Vagina (tissue), 2 donors: Measurements from ENCODE around the gene CNMD. TPM values are rescaled to one million over a fixed set of nuclear protein-coding genes. Genes with fewer than 3 reads are reported as not detected.
"Not testable (repeated sequence)": the region's sequence is repeated elsewhere in the genome, so short reads cannot be mapped to it uniquely, and the experiment has no call there.

ENCODE experiments used
- DNase-seq, 2 donors: peaks; one replicate each; pipeline ENCODE4 v3.0.0-alpha.2; 2017; ENCODE audit errors: extremely low spot score in 2 of 2
- H3K27ac ChIP-seq: fragments of 200-600 bp; sonication (generic); one replicate; pipeline ENCODE4 v1.5.1; 2019
- H3K27me3 ChIP-seq: fragments of 200-600 bp; sonication (generic); one replicate; pipeline ENCODE4 v1.5.1; 2019
- H3K36me3 ChIP-seq, 2 donors: fragments of 200-600 bp; sonication (generic); one replicate each; pipeline ENCODE4 v1.5.1; 2017 to 2019
- H3K4me1 ChIP-seq: fragments of 200-600 bp; sonication (generic); one replicate; pipeline ENCODE4 v1.5.1; 2019
- H3K4me3 ChIP-seq, 2 donors: fragments of 200-600 bp; sonication (generic); 1 replicate in 1 of 2; 2 replicates in 1 of 2; pipeline ENCODE4 v1.5.1; 2016 to 2019
- H3K9me3 ChIP-seq: fragments of 200-600 bp; sonication (generic); one replicate; pipeline ENCODE4 v1.5.1; 2019
- POLR2A ChIP-seq, 2 donors: fragments of 450-650 bp; IDR thresholded peaks; one replicate each; pipeline ENCODE4 v1.6.1; 2017; ENCODE audit warnings: antibody characterized with exemption in 2 of 2, mild to moderate bottlenecking in 2 of 2, moderate library complexity in 2 of 2
- POLR2AphosphoS5 ChIP-seq, 2 donors: sonication (generic); formaldehyde crosslinking; IDR thresholded peaks; one replicate each; pipeline ENCODE4 v1.9.0; 2017; ENCODE audit warnings: antibody characterized with exemption in 2 of 2, mild to moderate bottlenecking in 2 of 2, low read depth in 1 of 2; ENCODE audit not compliant: insufficient read depth in 1 of 2
- intact Hi-C: fragments of 100-400 bp; cut with DNase I; formaldehyde crosslinking; loops from one replicate; pipeline ENCODE4 v1.15.1; 2023
- total RNA-seq: library from RNA; depleted of rRNA; stranded (reverse); fragments of >200 nt; gene quantifications from one replicate; pipeline ENCODE4 v1.2.3, GENCODE V29; 2016
- TF ChIP-seq, protein P1 (sequence below), 3 experiments: fragments of 450-650 bp in 2 of 3; fragments of 200-600 bp in 1 of 3; sonication (generic) in 1 of 3; IDR thresholded peaks; one replicate each; pipeline ENCODE4 v1.5.1; 2017 to 2019; ENCODE audit warnings: antibody characterized with exemption in 3 of 3, mild to moderate bottlenecking in 2 of 3, moderate library complexity in 2 of 3

CNMD gene
- total RNA-seq, 1 donor from 2014 or later, result not detected

DNA sequence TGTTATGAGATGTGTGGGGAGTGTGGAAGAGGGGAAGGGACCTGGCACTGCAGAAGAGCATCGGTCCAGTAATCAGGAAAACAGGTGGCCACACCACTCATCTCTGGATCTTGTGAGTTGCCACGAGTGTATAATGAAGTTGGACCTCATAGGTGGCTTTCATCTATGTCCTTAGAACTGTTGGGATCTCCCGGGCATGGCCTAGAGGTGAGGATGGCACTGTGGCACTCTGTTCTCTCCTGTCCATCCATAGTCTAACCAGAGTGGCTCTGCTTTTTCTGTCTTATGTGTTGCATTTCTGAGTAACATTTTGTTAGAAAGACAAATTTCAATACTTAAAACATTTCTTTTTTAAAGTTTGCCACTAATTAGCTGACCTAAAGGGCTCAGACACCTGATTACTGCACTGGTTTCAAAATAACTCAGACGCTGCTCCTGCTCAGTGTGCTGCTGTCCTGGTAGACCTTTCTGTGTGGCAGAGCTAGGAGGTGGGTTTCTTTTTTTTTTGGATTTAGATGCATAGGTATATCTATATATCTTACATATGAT is 5.5 kb downstream of the CNMD start:
- no peaks in the 10 kb centered on the region for H3K9me3 ChIP-seq
- H3K36me3 ChIP-seq, result peaks cover 0 to 3% of the 10 kb centered on the region in 2 donors
- DNase-seq, result no peak
- H3K27ac ChIP-seq, result no peak overlapping the region
- peaks cover 7% of the 10 kb centered on the region for H3K4me1 ChIP-seq
- TF ChIP-seq, protein P1, sequence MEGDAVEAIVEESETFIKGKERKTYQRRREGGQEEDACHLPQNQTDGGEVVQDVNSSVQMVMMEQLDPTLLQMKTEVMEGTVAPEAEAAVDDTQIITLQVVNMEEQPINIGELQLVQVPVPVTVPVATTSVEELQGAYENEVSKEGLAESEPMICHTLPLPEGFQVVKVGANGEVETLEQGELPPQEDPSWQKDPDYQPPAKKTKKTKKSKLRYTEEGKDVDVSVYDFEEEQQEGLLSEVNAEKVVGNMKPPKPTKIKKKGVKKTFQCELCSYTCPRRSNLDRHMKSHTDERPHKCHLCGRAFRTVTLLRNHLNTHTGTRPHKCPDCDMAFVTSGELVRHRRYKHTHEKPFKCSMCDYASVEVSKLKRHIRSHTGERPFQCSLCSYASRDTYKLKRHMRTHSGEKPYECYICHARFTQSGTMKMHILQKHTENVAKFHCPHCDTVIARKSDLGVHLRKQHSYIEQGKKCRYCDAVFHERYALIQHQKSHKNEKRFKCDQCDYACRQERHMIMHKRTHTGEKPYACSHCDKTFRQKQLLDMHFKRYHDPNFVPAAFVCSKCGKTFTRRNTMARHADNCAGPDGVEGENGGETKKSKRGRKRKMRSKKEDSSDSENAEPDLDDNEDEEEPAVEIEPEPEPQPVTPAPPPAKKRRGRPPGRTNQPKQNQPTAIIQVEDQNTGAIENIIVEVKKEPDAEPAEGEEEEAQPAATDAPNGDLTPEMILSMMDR (IDR thresholded peaks at IDR 0.05), result no peak
- TF ChIP-seq POLR2A (IDR thresholded peaks at IDR 0.05), result no peak
- no peak for TF ChIP-seq POLR2AphosphoS5 (IDR thresholded peaks at IDR 0.05; ENCODE audit: insufficient read depth in 1 of 2, low read depth in 1 of 2)
- intact Hi-C loops, result no loop called here
- H3K4me3 ChIP-seq, result no peak overlapping the region
- no peaks in the 10 kb centered on the region for H3K27me3 ChIP-seq

DNA sequence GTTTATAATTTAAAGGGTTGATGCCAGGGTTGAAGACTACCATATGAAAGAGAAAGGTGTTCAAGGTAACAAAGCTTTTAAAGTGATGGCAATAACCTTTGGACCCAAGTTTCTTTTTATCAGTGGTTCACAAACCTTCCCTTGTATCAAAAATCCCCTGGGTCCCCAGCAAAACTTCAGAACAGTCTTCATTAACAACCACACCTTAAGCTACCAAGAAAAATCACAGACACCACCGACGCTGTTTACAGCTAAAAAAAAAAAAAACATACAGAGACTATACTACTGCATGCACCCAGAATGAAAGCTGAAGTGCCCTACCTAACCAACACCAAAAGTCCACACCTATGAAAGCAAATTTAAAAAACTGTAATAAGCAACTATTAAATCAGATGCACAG is 13.4 kb downstream of the CNMD start:
- no peak for DNase-seq
- no peaks in the 10 kb centered on the region for H3K36me3 ChIP-seq
- no peak overlapping the region for H3K27ac ChIP-seq
- H3K4me1 ChIP-seq, result no peaks in the 10 kb centered on the region
- no peaks in the 10 kb centered on the region for H3K9me3 ChIP-seq
- H3K27me3 ChIP-seq, result no peaks in the 10 kb centered on the region
- no peak overlapping the region for H3K4me3 ChIP-seq
- intact Hi-C loops, result no loop called here
- no peak for TF ChIP-seq POLR2A (IDR thresholded peaks at IDR 0.05)
- TF ChIP-seq, protein P1 (IDR thresholded peaks at IDR 0.05), result no peak
- TF ChIP-seq POLR2AphosphoS5 (IDR thresholded peaks at IDR 0.05; ENCODE audit: insufficient read depth in 1 of 2, low read depth in 1 of 2), result no peak

DNA sequence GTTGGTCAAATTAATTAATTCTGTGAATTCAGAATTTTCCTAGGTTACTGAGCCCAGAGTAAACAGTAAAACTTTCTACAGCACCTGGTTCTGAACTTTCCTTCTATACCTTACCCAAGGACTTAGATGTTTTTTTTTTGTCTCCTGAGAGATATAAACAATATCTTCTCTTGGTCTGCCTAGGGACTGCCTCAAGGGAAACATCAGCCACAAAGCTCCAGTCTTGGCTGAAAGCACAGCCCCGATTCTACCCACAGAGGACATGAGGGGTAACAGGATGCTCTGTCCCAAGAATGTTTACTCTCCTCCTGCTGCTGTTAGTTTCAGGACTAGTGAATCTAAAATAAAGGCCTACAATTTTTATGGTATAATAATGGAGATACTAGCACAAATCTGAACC is 14.3 kb downstream of the CNMD start:
- H3K4me1 ChIP-seq, result no peaks in the 10 kb centered on the region
- H3K36me3 ChIP-seq, result no peaks in the 10 kb centered on the region
- intact Hi-C loops, result no loop called here
- H3K4me3 ChIP-seq, result no peak overlapping the region
- H3K27me3 ChIP-seq, result no peaks in the 10 kb centered on the region
- DNase-seq, result no peak
- H3K27ac ChIP-seq, result no peak overlapping the region
- TF ChIP-seq, protein P1 (IDR thresholded peaks at IDR 0.05), result no peak
- TF ChIP-seq POLR2AphosphoS5 (IDR thresholded peaks at IDR 0.05; ENCODE audit: insufficient read depth in 1 of 2, low read depth in 1 of 2) (no peak), POLR2A (IDR thresholded peaks at IDR 0.05) (no peak)
- H3K9me3 ChIP-seq, result no peaks in the 10 kb centered on the region

DNA sequence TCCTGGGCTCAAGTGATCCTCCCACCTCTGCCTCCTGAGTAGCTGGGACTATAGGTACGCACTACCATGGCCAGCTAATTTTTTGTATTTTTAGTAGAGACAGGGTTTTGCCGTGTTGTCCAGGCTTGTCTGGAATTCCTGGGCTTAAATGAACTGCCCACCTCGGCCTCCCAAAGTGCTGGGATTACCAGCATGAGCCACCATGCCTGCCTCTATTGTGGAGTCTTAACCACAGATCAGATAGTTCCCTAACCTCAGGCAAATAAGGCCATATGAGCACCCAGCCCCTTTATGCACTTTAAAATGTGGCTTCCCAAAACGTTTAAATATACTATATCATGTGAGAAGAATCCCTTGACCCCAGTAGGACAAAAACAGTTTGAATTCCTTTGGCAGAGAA is 16.4 kb downstream of the CNMD start:
- intact Hi-C loops, result no loop called here

DNA sequence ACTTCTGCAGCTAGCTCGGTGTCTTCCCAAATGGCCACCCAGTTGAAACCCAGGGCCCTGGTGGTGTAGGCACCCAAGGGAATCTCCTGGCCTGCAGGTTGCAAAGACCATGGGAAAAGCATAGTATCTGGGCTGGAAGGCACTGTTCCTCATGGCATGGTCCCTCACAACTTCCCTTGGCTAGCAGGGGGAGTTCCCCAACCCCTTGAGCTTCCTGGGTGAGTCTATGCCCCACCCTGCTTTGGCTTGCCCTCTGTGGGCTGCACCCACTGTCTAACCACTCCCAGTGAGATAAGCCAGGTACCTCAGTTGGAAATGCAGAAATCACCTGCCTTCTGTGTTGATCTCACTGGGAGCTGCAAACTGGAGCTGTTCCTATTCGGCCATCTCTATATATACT is 18.3 kb downstream of the CNMD start:
- H3K4me3 ChIP-seq, H3K4me1 ChIP-seq, H3K27ac ChIP-seq, H3K27me3 ChIP-seq, H3K9me3 ChIP-seq, H3K36me3 ChIP-seq, DNase-seq, intact Hi-C loops: not testable (repeated sequence)

More for the DNA sequence above, 16.4 kb downstream of the CNMD start:
- Histone ChIP-seq H3K4me1 (no peaks in the 10 kb centered on the region), H3K36me3 (no peaks in the 10 kb centered on the region), H3K4me3 (no peak overlapping the region), H3K27ac (no peak overlapping the region), H3K9me3 (no peaks in the 10 kb centered on the region), H3K27me3 (no peaks in the 10 kb centered on the region)
- no peak for DNase-seq
- TF ChIP-seq POLR2A (IDR thresholded peaks at IDR 0.05) (no peak), POLR2AphosphoS5 (IDR thresholded peaks at IDR 0.05; ENCODE audit: insufficient read depth in 1 of 2, low read depth in 1 of 2) (no peak)
- TF ChIP-seq, protein P1 (IDR thresholded peaks at IDR 0.05), result no peak

DNA sequence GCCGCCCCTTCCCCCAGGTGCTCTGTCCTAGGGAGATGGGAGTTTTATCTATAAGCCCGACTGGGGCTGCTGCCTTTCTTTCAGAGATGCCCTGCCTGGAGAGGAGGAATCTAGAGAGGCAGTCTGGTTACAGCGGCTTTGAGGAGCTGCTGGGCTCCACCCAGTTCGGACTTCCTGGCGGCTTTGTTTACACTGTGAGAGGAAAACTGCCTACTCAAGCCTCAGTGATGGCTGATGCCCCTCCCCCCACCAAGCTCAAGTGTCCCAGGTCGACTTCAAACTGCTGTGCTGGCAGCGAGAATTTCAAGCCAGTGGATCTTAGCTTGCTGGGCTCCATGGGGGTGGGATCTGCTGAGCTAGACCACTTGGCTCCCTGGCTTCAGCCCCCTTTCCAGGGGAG is 18.7 kb downstream of the CNMD start:
- intact Hi-C loops, DNase-seq, H3K27ac ChIP-seq, H3K36me3 ChIP-seq, H3K9me3 ChIP-seq, H3K27me3 ChIP-seq, H3K4me1 ChIP-seq, H3K4me3 ChIP-seq: not testable (repeated sequence)
